Measurements from ENCODE around the gene RFPL3. TPM values are rescaled to one million over a fixed set of nuclear protein-coding genes. Genes with fewer than 3 reads are reported as not detected.

Gene RFPL3
- total and polyA plus RNA-seq, 2 donors (not counting 3 experiments of a cell fraction or from before 2014, with no cell fraction given): not detected

- no peak overlapping the region for H2AFZ ChIP-seq (ENCODE audit: low read depth, low read length)
- dilution Hi-C loops (cut with MboI; ENCODE audit: extremely low pct_ligation_motif_present, low sequenced_read_pairs): no loop called here
- TF ChIP-seq MAX (IDR thresholded peaks at IDR 0.05; ENCODE audit: insufficient read depth, insufficient read length) (no peak), POLR2AphosphoS5 (IDR thresholded peaks at IDR 0.05; ENCODE audit: insufficient read depth, low read depth, low read length) (no peak), FOS (IDR thresholded peaks at IDR 0.05; ENCODE audit: borderline replicate concordance, insufficient read depth, low read length) (no peak), GATA2 (IDR thresholded peaks at IDR 0.05; ENCODE audit: insufficient read depth, insufficient read length, low read depth, low read length) (no peak), CTCF (IDR thresholded peaks at IDR 0.05; ENCODE audit: extremely low read depth in 1 of 2, insufficient read depth in 1 of 2, low read depth in 1 of 2, low read length in 2 of 2) (no peak), MYC (IDR thresholded peaks at IDR 0.05; ENCODE audit: low read depth, low read length) (no peak), JUN (IDR thresholded peaks at IDR 0.05; ENCODE audit: borderline replicate concordance, insufficient read depth, insufficient read length, low read depth) (no peak), POLR2A (IDR thresholded peaks at IDR 0.05; ENCODE audit: low read depth, low read length) (no peak), EZH2 (IDR thresholded peaks at IDR 0.05; ENCODE audit: borderline replicate concordance, low read depth, low read length, severe bottlenecking) (no peak)
- no peaks in the 10 kb centered on the region for H4K20me1 ChIP-seq (replicated peaks; ENCODE audit: control insufficient read depth, extremely low read depth, insufficient read depth, low read length)
- ChIA-PET CTCF (interaction anchor here (1.2 kb wide), 1 partner anchor 55 kb away, joined by 3 read pairs; no protein-coding TSS in a partner anchor), POLR2A (no interaction called here)
- H3K9me3 ChIP-seq (replicated peaks; ENCODE audit: control insufficient read depth, insufficient read depth, low read length): no peaks in the 10 kb centered on the region
- H3K9ac ChIP-seq (replicated peaks; ENCODE audit: extremely low read depth, insufficient read depth, low read length): no peak overlapping the region
- intact Hi-C loops (cut with micrococcal nuclease): no loop called here
- BruUV-seq (replicated peaks): no TSS peak
- no peak overlapping the region for H3K4me2 ChIP-seq (ENCODE audit: insufficient read depth, low read length)
- H3K79me2 ChIP-seq (ENCODE audit: control insufficient read depth, insufficient read depth, low read length): no peaks in the 10 kb centered on the region
- peaks cover 9% of the 10 kb centered on the region for H3K4me1 ChIP-seq (ENCODE audit: control insufficient read depth, extremely low read depth, insufficient read depth, low read length)
- no peaks in the 10 kb centered on the region for H3K36me3 ChIP-seq (ENCODE audit: control insufficient read depth in 2 of 2, extremely low read depth in 1 of 2, insufficient read depth in 2 of 2, low read length in 2 of 2)
- H3K27ac ChIP-seq (ENCODE audit: insufficient read depth, low read depth, low read length): no peak overlapping the region
- no peaks in the 10 kb centered on the region for H3K9me1 ChIP-seq (replicated peaks; ENCODE audit: control insufficient read depth, extremely low read depth, insufficient read depth, low read length)
- no peak overlapping the region for H3K4me3 ChIP-seq (replicated peaks in 1 of 3; ENCODE audit: insufficient read depth in 1 of 3, low read depth in 1 of 3, low read length in 3 of 3)
- DNase-seq (ENCODE audit: low read depth, low spot score) (no peak), FAIRE-seq (no peak)
- H3K27me3 ChIP-seq (ENCODE audit: control insufficient read depth in 2 of 2, insufficient read depth in 2 of 2, low read length in 2 of 2): no peaks in the 10 kb centered on the region
Measured at GRCh38 chr22:32323513-32324164, 34.0 kb upstream of the RFPL3 start.

Measured in endothelial cell of umbilical vein (primary cell).